Measurements from ENCODE around the gene CHMP2A.

Gene CHMP2A

DNA sequence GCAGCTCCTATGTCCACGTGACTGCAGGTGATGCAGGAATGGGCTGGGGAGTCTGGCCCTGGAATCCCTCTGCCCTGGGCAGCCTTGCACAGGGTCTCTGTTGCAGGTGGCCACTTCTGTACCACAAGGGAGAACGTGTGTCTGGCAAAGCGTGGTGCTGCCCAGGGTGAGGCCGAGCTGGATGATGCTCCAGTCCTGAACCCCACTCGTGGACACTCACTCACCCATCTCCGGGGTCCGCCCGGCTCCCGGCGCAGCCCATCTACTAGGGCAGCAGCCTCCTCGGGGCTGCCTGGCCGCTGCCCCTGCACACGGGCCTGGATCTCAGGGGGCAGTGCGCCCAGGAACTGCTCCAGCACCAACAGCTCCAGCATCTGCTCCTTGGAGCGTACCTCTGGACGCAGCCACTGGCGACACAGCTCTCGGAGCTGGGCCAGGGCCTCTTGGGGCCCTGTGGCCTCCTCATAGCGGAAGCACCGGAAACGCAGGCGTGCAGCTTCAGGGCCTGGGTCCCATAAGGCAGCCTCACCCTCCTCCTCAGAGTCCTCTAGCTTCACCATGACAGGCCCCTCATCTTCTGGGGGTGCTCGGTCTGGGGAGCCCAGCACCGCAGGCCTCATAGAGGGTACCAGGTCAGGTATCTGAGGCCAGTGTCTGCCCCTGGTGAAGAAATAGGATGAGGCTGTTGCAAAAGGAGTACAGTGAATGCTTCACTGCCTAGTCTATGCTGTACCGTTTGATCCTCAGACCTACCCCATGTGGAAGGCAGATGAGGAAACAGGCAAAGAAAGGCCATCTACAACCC, 16.1 kb upstream of the CHMP2A start:
- no peak for DNase-seq (ENCODE audit: low read depth in 4 of 4, low spot score in 1 of 4)

DNA sequence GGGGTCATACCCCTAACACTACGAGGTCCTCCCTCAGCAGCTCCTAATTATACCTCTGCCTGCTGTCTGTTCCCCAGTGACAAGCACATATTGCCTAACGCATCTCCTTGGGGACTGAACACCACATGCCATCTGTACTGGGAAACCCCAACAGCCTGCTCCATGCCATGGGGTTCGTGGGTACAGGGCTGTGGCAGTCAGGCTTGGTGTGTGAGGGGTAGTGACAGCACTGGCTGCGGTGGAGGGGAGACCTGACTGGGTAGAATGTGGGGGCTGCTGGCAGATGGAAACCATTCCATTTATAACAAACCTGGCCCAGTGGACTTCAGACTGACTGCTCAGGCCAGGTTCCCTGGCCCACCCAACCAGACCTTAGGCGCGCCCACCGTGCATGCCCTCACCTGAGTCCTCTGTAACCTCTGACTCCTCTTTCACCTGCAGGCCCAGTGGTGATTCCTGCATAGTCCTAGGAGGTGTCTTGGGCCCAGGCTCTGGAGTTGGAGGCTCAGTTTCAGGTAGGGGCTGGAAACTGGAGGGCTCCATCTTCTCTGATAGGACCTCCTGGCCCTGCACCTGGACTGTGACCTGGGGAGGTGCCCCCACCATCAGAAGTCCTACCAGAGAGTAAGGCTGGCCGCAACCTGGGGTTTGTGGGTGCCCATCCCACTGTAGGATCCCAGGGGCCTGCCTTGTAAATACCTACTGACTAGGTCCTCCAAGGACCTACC, 15.2 kb upstream of the CHMP2A start:
- no peak for DNase-seq (ENCODE audit: low read depth in 4 of 4, low spot score in 1 of 4)

DNA sequence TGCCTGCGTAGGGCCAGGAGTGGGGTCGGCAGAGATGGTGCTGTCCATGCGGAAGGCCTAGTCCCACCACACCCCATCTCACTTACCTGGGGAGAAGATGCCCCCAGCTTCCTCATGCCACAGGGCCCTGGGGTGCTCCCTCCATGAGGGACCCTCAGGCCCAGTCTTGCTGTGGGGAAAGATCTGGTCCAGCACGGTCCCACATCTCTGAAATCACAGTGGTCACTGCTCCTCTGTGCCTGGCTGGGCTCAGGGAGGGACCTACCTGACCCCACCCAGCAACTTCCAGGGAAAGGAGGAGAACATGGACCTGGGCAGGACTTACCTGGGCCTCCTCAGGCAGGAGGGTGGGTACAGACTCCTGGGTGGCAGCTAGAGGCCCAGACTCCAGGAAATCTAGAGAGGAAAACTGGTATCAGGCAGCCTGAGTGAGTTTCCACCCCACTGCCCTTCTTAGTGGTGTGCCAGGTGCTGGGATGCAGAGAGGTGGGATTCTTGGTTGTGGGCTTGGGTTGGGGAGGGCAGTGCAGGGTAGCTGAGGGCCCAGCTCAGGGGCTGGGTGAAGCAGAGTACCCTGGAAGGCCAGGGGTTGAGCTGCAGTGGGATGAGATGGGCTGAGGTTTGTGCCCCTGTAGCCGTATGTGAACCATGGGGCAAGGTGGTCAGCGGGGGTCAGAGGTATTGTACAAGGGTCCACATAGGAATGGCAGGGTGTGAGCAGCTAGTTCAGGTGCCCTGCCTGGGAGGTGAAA, 14.5 kb upstream of the CHMP2A start:
- DNase-seq (ENCODE audit: low read depth in 4 of 4, low spot score in 1 of 4), result no peak

DNA sequence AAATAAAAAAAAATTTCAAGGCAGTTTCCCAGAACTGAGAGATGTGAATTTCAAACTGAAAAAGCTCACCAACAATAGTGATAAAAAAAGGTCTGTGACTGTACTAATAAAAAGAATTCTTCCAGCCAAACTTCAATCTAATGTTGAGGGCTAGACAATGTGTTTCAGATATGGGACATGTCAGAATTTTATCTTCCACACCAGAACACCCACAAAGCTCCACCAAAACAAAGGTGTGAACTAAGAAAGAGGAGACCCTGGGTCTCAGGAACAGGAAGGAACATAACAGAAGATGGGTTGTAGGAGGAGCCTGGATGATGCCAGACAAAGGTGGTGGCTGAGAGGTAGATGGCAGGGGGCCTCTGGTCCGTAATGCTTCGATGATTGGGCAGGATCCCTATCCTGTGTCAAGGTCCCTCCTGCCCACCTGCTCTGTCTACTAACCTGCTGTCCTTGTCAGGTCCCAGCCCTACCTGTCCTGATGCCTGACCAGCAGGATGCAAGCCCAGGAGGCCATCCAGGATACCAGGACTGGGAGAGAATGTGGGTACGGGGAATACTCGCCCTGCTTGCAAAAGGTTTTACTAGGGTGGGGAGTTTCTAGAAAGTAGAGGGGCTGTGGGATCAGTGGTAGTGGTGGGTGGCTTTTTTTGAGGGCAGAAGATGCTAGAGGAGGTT, 13.7 kb upstream of the CHMP2A start:
- no peak for DNase-seq (ENCODE audit: low read depth in 4 of 4, low spot score in 1 of 4)

DNA sequence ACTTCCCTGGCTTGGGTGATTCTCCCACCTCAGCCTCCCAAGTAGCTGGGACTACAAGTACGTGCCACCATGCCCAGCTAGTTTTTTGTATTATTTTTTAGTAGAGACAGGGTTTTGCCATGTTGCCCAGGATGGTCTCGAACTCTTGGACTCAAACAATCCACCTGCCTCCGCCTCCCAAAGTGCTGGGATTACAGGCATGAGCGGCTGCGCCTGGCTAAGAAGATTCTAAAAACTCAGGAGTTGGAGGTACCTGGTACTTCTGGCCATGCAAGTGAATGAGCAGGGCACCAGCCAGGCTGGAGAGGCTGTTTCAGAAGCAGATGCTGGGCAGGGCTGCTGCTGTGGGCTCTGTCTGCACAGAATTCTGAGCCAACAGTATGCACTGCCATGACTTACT, 12.1 kb upstream of the CHMP2A start:
- DNase-seq (ENCODE audit: low read depth in 4 of 4, low spot score in 1 of 4), result no peak

DNA sequence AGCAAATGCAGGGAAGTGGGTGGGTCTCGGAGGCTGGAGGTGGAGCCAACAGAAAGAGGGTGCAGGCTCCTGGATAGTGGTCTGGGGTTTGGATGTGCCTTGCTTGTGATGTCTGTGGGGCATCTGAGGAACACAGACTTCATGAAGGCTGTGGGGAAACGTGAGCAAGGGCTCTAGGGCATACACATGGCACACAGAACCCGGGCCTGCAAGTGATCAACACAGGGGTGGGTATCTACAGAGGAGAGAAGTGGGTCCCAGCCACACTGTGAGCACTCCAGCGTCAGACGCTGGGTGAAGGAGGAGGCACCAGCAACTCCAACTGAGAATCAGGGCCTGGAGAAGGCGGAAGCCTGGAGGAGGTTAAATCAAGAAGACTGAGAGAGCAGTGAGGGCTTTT, 8.9 kb upstream of the CHMP2A start:
- no peak for DNase-seq (ENCODE audit: low read depth in 4 of 4, low spot score in 1 of 4)

DNA sequence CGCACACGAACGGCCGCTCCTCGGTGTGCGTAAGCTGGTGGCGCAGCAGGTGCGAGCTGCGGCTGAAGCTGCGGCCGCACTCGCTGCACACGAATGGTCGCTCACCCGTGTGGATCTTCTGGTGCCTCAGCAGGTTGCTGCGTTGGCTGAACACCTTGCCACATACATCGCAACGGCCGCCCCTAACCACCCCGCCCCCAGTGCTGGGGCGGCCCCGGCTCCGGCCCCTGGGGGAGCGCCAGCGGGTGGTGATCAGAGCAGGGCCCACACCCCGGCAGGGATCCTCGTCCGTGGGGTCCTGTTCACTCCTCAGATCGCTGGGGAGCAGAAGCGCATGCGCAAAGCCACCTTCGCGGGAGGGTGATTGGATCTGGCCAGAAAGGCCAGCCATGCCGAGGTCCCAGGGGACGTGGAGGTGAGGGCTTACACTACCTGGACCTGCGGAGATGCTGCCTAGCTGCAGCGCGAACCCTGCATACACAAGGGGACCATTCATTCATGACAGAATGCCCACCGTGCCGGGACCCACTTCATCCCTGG, 8.2 kb upstream of the CHMP2A start:
- DNase-seq (ENCODE audit: low read depth in 4 of 4, low spot score in 1 of 4), result no peak

DNA sequence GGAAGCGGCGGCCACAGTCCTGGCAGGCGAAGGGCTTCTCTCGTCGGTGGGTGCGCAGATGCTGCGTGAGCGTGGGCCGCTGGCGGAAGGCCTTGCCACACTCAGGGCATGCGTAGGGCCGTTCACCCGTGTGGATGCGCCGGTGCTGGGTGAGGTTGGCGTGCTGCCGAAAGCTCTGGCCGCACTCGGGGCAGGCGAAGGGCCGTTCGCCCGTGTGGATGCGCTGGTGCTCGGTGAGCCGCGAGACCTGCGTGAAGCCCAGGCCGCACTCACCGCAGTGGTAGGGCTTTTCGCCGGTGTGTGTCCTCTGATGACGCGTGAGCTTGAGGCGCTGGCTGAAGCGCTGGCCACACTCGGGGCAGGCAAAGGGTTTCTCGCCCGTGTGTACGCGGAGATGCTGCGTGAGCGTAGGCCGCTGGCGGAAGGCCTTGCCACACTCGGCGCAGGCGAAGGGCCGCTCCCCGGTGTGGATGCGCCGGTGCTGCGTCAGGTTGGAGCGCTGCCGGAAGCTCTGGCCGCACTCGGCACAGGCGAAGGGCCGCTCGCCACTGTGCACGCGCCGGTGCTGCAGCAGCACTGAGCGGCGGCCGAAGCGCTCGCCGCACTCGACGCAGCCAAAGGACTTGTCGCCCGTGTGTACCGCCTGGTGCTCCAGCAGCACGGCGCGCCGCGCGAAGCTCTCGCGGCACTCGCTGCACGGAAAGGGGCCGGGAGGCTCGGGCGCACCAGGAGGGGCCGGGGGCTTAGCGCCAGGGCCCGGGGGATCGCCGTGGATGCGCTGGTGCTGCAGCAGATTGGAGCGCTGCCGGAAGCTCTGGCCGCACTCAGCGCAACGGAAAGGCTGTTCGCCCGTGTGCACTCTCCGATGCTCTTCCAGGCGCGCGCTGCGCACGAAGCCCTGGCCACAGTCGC, 7.5 kb upstream of the CHMP2A start:
- DNase-seq (ENCODE audit: low read depth in 4 of 4, low spot score in 1 of 4), result no peak

DNA sequence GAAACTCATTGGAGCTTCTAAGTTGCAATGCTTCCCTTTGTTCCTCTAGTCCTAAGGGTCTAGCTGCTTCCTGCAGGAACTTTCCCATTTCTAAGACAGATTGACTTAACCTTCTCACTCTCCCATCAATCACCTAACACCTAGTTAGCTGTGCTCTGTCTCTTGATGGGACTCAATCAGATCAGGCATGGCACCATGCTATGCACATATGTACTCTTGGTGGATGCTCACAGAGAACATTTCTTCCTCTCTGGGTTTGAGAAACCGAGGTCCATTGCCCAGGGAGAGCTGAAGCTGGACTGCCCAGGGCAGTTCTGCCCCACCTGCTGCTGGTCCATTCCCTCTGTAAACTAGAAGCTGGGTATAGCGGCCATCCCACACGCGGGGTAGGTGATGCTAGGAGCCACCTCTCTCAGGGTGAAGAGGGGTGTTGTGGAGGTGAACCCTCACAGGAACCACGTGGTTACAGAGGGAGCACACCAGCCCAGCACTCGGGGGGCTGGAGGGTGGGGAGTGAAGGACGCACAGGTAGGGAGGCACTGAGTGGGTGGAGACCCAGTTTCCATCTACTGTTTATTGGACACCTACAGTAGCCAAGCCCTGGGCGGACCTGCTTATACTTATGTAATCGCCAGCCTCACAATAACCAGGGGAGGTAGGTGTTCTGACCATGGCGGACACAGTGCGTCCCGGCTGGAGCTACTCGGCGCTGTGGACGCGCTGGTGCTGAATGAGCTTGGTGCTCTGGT, 6.6 kb upstream of the CHMP2A start:
- DNase-seq (ENCODE audit: low read depth in 4 of 4, low spot score in 1 of 4), result no peak

DNA sequence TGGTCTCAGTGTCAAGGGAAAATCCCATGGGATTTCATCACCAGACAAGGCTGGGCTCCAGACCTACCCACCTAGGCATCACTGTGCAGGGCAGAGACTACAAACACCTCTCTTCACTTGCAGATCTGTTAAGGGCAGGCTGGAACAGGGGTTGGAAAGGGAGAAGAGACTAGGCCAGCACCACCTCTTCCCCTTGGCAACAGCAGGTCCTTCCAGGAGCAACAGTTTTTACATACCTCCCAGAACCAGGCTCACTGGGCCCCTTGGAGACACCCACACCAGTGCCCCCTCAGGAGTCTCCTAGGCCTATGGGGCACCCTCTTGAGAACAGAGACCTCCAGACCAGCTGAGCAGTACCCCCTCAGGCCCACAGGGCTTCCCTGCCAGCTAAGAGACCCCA, 6.0 kb upstream of the CHMP2A start:
- DNase-seq (ENCODE audit: low read depth in 4 of 4, low spot score in 1 of 4), result no peak

DNA sequence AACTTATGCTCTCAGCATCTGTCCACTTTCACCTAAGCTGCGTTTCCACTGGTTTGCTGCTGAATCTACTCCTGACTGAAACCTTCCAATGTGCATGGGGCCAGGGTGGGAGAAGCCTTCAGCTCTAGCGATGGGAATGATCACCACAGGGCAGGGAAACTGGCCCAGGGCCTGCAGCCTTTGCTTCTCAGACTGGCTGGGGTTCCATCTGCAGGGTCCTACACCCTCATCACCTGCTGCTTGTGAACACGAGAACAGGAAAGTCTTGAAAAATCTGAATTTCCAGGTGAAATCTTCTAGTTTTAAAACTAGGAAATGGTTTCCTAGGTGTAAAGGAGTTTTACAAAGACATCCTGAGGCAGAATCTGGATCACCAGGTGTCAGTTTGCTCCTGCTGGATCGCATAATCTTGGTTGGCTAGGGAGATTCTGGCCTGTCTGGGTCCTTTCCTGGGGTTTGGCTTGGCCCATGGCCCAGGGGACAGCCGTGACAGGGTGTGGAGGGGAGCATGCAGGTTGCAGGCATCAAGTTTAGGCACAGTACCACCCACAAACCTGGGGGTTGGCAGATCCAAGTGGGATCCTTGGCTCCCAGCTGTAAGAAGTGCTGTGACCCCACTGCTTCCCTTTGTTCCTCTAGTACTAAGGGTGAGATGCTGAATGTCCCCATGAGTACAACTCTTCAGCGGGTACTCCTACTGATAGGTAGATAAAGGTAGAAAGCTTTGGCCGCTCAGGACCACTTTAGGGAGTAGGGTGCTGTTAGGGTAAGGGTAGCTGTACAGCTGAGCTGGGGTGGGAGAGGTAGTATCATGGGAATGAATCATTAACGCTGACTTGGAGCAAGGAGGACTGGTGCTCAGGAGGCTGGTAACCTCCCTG, 5.3 kb upstream of the CHMP2A start:
- no peak for DNase-seq (ENCODE audit: low read depth in 4 of 4, low spot score in 1 of 4)

DNA sequence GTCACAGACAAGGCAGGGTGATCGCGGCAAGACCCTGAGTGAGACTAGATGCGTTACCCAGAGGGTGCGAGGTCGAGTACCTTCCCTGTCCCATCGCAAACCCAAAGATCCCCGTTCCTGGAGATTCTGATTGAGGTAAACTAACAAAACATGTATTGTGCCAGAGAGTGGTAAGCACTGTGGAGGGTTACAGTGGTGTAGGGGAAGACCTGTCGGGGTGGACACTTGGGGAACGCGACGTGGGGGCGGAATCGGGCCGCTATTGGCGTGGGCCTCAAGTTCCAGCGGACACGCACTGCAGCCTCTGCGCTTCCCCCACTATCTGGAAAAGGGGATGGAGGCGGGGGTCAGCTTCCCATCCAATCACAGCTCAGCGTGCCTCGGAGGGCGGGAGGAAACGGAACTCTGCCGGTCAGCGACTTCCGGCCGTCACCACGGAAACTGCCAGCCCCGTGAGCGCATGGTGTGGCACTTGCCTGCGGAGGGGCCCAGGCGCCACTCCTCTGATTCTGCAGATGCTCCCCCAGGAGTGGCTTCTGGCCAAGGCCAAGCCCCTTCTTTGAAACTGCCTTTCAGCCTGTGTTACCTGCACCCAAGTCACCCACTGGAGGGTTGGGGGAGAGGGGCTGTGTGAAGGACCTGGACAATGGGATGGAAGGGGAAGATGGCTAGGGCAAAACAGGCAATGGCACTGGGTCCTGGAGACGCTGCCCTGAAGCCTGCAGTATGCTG, 4.5 kb upstream of the CHMP2A start:
- peak in 2 of 4 experiments; percentile 70 to 80 for DNase-seq (ENCODE audit: low read depth in 4 of 4, low spot score in 1 of 4)

DNA sequence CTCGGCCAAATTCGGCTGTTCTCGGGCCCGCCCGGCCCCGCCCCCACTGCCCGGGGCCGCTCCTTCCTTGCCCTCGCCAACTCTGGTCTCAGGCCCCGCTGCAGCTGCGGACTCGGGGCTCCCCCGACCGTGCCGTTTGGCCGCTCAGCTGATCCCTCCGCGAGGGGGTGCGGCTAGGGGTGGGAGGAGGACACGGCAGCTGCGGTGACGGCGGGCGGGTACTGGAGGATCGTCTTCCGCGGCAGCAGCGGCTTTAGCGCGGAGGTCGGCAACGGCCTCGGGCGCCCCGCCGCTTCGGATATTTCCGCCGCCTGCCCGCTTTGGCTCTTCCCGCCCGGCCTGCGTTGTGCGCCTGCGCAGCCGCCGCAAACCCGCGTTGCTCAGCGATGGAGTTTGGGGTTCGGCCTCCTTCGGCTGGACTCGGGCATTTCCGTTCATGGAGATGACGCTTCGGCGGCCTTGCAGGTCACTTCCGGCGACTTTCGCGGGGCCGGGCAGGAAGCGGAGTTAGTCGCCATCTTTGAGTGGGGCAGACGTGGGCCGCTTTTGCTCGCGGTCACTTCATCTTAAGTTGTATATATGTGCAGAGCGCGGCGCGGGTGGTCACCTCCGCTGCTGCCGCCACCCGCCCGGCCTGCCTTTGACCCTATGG, 3.8 kb upstream of the CHMP2A start:
- peak; percentile 91 to 100 (median 99) for DNase-seq (ENCODE audit: low read depth in 4 of 4, low spot score in 1 of 4)

DNA sequence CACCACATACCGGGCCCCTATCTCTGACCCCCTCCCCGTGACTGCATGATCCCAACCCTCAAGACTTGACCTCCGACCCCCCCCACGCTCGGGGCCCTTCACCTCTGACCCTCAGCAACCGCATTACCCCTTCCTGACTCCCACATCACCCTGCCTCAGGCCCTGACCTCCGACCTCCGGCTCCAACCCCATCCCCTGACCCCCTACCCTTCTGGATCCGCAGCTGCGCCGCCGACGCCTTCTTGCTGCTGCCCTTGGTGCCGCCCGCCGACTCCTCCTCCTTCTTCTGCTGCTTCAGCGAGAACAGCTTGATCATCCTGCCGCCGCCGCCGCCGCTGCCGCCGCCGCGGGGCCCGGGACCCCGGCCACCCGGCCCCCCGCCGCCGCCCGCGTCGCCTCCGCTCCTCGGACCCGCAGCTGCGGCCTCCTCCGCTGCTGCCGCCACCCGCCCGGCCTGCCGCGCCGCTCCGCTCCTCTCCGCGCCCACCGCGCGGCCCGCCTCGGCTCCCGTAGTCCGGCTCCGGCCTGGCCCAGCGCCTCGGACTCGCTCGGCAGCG, 3.2 kb upstream of the CHMP2A start, which contains the start of gene UBE2M:
Gene UBE2M (minus strand): TSS at position 546 of the 557 bp plus-strand sequence. CDS start 230 bp downstream, at position 316.
- DNase-seq (ENCODE audit: low read depth in 4 of 4, low spot score in 1 of 4), result no peak

DNA sequence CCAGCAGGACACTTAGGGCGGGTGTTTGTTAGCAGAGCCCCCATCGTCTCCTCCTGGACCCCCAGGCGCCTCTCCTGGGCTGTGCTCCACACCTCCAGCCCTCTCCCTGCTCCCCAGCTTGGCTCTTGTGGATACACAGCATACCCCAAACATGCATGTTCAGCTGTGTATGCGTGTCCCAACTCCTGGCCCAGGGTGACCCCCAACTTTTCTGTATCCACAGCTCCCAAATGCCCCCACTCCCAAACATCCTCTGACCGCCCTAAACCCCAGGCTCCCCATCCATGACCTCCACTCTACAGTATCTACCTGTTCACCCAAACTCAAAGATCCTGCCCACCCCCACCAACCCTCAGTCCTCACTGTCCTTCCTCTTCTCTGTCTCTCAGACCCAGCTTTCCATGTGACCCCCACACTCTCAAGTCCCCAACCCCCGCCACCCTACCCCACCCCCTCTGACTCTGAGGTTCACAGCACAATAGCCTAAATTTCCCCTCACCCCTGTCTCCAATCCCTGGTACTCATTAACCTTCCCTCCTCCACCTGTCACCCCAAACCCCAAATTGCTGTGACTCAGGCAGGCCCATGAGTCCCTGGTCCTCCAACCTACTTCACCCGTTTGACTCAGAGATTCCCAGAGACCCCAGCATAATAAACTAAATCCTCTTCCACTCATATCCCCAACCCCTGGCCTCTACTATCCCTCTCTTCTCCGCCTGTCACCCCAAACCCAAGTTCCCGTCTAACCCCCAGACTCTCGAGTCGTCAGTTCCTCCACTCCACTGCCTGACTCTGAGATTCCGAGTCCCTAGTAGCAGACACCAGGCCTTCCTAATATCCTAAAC, 2.5 kb upstream of the CHMP2A start:
- no peak for DNase-seq (ENCODE audit: low read depth in 4 of 4, low spot score in 1 of 4)
